ENCODE measurements around the gene HP1BP3.

The HP1BP3 gene

GRCh38 chr1:20695515-20695914 is 91.6 kb downstream of the HP1BP3 start:
- H3K27me3 ChIP-seq (ENCODE audit: insufficient read depth, poor library complexity, severe bottlenecking): no peaks in the 10 kb centered on the region
- TF ChIP-seq REST (IDR thresholded peaks at IDR 0.05; ENCODE audit: insufficient replicate concordance, low read depth): no peak
- no peak for TF ChIP-seq GABPA (IDR thresholded peaks at IDR 0.05; ENCODE audit: low read depth)
- no peak overlapping the region for H3K4me3 ChIP-seq (replicated peaks; ENCODE audit: insufficient read depth, low read length)
- no peak for DNase-seq (ENCODE audit: low read depth in 1 of 2, low spot score in 1 of 2)
- H3K27ac ChIP-seq (replicated peaks): no peak overlapping the region

- no peaks in the 10 kb centered on the region for H3K27me3 ChIP-seq (ENCODE audit: insufficient read depth, poor library complexity, severe bottlenecking)
- no peak overlapping the region for H3K4me3 ChIP-seq (replicated peaks; ENCODE audit: insufficient read depth, low read length)
- DNase-seq (ENCODE audit: low read depth in 1 of 2, low spot score in 1 of 2): no peak
- TF ChIP-seq CTCF (IDR thresholded peaks at IDR 0.05; ENCODE audit: insufficient read depth, low read length): no peak
- TF ChIP-seq GABPA (IDR thresholded peaks at IDR 0.05; ENCODE audit: low read depth): no peak
- no peak for TF ChIP-seq REST (IDR thresholded peaks at IDR 0.05; ENCODE audit: insufficient replicate concordance, low read depth)
- TF ChIP-seq POLR2AphosphoS5 (IDR thresholded peaks at IDR 0.05; ENCODE audit: low read depth): no peak
- TF ChIP-seq SPI1 (IDR thresholded peaks at IDR 0.05; ENCODE audit: borderline replicate concordance, low read depth): no peak
- H3K27ac ChIP-seq (replicated peaks): no peak overlapping the region
Observed at GRCh38 chr1:20693623-20694022, 93.5 kb downstream of the HP1BP3 start.

All from HL-60 (cell line).